Right forelimb (tissue), 1 donor: ENCODE measurements around the gene PTGFR.

Experiments
- DNase-seq: peaks from one replicate; pipeline ENCODE4 v3.0.0-alpha.2; 2018

PTGFR gene

GRCh38 chr1:78490861-78491450 is at the start of gene PTGFR:
Gene PTGFR, plus strand, starts transcription at chr1:78490974. Its CDS starts 1,770 bp downstream, at chr1:78492744.
- peak; percentile 58 for DNase-seq

DNA sequence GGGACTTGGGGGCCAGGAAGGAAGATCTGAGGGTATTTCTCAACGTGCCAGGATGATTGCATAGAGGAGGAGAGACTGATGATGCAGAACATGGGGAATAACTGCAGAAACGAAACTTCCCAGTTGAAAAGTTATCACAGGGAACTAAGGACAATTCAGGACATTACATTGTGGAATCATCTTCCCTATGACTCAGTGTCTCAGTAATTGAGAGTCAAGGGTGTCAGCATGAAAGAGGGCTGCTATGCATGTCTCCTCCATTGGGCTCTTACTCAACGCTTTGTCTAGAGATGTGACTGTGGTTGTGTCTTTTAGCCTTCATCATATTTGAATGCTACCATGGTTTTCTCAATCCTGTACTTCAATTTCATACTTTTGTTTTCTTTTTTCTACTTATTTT is 48.9 kb upstream of the PTGFR start:
- DNase-seq = no peak

- no peak for DNase-seq
Observed at GRCh38 chr1:78447086-78447485, 43.7 kb upstream of the PTGFR start.

- no peak for DNase-seq
Observed at GRCh38 chr1:78464449-78464891, 26.3 kb upstream of the PTGFR start.

DNA sequence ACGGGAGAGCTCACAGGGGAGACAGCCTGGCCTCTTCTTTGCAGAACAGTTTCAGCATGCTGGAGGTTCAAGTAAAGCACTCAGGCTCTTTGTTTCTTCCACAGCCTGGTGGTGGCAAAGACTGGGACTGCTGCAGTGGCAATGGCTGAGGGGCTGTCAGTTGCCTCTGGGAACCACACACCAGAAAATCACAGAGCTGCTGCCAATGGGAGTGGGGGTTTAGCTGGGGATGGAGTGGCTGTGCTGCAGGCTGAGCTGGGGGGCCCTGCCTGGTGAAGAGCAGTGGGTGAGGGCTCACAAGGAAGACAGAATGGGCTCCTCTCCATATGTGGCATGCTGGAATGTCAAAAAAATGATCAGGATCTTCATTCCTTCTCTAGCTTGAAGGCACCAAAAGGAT is 25.6 kb upstream of the PTGFR start:
- no peak for DNase-seq

GRCh38 chr1:78468521-78468920 is 22.3 kb upstream of the PTGFR start:
- DNase-seq = no peak

DNA sequence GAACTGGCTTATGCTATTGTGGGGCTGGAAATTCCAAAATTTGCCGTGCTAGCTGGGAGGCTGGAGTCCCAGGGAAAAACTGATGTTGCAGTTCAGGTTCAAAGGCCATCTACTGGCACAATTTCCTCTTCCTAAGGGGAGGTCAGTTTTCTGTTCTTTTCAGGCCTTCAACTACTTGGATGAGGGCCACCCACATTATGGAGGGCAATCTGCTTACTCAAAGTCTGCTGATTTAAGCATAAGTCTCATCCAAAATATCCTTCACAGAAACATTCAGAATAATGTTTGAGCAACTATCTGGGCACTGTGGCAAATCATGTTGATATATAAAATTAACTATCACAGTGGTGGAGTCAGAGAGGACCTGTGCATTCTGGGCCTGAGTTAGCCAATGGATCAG is 21.2 kb upstream of the PTGFR start:
- no peak for DNase-seq

DNA sequence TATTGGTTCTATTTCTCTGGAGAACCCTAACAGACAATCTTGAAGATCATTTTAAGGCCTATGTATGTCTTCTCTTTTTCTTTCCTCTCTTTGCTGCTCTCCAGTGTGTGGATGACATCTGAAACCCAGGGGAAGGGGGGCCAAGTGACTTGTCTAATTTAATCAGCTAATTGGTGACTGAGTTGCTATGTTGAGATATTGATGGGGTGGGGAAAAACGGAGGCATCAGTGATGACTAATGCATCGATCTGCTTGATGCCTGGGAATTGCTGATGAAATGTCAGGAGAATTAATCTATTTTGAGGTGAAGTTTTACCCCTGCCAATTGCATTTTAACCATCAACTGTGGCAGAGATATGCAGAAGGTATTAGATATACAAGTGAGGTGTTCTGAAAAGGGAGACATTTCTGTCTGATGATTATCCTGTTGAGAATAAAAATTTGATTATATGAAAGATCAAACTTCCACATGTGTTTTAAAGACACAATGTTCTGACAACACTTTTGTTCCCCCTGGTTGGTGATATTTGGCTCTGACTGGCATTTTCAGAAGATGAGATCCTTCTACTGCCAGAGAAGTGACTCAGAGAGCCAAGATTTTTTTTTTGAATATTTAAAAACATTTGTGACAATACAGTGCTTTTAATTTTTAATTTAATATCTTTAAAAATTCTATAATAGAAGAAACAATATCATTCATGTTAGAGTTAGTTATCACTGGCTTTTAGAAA is 18.7 kb upstream of the PTGFR start:
- no peak for DNase-seq

GRCh38 chr1:78472851-78473496 is 17.8 kb upstream of the PTGFR start:
- no peak for DNase-seq

DNA sequence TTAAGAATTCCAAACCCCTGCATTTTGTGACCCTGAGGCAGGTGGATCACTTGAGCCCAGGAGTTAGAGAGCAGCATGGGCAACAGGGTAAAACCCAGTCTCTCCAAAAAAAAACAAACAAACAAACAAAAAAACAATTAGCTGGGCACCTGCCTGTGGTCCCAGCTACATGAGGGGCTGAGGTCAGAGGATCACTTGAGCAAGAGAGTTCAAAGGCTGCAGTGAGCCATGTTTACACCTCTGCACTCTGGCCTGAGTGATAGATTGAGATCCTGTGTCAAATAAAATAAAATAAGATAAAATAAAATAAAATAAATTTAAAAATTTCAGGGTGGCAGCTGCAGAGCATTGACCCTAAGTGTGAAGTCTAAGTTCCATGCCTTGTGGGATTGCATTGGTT is 16.7 kb upstream of the PTGFR start:
- no peak for DNase-seq

GRCh38 chr1:78475888-78476610 is 14.7 kb upstream of the PTGFR start:
- DNase-seq = no peak

DNA sequence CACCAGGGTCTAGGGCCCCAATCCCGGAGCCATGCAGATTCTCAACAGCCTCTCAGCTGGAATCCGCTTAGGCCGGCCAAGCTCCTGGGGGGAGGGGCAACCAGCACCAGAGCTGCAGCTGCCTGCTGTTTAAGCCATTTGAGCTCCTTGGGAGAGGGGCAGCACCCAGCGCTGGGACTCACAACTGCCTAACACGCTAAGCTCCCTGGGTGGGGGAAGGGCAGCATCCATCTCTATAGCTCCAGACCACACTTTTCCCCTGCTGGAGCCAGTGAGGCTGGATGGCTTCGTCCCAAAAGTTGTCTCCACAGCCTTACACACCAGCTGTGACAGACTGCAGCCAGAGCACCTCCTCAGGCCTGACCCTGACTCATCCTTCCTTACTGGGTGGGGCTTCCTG is 6.9 kb upstream of the PTGFR start:
- DNase-seq = no peak

DNA sequence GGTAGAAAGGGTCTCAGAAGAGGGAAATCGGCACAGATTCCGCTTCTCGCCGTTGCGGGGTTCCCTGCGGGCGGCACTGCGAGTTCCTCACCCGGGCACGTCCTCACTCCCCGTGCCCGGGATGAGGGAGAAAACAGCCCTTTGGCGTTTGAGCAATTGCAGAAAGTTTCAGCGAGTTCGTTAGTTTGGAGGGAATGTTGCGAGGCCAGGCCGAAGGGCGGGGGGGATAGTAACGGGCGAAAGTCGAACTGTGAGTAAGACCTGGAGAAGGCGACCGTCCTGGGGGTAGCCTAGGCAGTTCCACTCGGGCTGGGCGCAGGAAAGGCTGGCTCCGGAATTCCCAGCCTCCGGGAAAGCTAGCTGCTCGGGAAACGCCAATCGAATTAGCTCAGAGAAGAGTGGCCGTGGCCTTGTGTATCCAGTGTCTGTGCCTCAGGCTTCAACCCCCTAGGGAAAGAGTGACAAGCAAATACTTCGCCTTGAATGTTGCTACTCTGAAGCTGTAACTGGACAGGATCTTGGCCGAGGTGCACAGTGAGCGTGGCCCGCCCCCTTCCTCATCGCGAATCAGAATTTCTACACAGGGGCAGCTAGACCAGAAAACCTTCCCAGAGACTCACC is 787 bp downstream of the PTGFR start:
- DNase-seq = peak; percentile 69

DNA sequence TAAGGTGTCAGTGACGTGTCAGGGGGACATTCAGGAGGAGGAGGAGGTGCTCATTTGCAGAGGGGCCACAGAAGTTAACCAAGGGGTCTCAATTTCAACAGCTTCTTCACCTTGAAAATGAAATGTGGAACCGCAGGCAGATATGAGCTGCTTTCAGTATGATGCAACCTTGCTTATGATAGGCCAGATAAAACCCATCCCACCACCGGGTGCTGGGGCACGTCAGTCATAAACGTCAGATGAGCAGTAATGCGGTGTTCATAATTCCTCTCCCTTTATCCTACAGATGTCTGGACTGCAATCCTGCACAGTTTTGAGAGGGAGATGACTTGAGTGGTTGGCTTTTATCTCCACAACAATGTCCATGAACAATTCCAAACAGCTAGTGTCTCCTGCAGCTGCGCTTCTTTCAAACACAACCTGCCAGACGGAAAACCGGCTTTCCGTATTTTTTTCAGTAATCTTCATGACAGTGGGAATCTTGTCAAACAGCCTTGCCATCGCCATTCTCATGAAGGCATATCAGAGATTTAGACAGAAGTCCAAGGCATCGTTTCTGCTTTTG is 1.7 kb downstream of the PTGFR start:
- no peak for DNase-seq

GRCh38 chr1:78493451-78493850 is 2.7 kb downstream of the PTGFR start:
- no peak for DNase-seq

- DNase-seq = no peak
Observed at GRCh38 chr1:78497201-78497600, 6.4 kb downstream of the PTGFR start.

- DNase-seq = no peak
Observed at GRCh38 chr1:78500529-78500928, 9.8 kb downstream of the PTGFR start.

DNA sequence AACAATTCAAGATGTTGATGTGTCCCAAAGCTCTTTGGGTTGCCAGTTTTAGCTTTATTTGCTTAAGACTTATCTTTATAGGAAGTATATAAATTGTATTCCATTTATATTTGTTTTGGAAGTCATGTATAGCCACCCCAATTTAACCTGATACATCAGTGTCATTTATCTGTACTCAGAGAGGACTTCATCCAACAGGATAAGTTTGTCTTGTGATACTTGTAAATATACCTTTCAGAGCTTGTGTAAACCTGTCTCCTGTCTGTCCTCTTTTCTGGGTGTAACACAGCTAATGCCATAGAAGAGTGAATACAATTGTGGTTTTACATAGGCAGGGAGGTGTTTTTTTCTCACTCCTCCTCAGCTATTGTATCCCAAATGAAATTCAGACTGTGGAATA is 10.4 kb downstream of the PTGFR start:
- DNase-seq = no peak

- no peak for DNase-seq
Observed at GRCh38 chr1:78511334-78511733, 20.6 kb downstream of the PTGFR start.

- no peak for DNase-seq
Observed at GRCh38 chr1:78516716-78517115, 25.9 kb downstream of the PTGFR start.

DNA sequence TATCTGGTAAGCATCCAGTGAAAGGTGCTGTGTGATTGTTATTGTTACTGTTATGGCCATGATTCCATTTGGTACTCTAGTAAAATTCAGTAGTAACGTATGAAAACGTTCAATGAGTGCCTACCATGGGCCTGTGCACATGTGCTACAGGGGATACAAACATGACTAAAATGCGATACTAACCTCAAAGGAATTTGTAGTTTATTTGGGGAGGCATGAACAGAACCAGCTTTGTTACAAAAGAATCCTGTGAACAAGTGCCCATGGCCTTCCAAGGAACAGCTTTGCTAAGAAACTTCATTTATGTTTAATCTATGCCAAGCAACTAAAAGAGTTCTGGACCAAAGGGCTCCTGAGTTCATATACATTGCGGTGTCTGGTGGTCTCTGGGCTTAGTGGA is 28.7 kb downstream of the PTGFR start:
- DNase-seq = no peak

DNA sequence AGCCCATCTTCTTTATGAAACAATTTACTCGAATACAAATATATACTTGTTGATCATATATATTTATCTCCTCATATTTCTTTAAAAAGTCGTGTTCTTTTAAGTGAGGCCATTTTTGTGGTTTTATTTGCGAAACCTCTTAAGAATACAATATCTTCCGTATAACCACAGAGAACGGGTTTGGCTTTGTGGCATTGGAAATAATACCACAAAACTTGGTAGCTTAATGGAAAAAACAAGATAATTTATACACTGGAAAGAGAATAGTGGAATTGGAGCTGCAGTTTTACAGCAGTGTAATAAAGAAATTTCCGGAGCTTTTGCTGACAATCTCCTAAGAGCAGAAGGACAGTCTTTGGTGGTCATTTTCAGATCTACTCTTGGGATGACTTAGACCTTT is 29.4 kb downstream of the PTGFR start:
- DNase-seq = no peak

- DNase-seq = no peak
Observed at GRCh38 chr1:78520843-78521242, 30.1 kb downstream of the PTGFR start.
